ENCODE measurements around the gene DYNLL2.
"Not testable (repeated sequence)": the region's sequence is repeated elsewhere in the genome, so short reads cannot be mapped to it uniquely, and the experiment has no call there.

DYNLL2 gene

DNA sequence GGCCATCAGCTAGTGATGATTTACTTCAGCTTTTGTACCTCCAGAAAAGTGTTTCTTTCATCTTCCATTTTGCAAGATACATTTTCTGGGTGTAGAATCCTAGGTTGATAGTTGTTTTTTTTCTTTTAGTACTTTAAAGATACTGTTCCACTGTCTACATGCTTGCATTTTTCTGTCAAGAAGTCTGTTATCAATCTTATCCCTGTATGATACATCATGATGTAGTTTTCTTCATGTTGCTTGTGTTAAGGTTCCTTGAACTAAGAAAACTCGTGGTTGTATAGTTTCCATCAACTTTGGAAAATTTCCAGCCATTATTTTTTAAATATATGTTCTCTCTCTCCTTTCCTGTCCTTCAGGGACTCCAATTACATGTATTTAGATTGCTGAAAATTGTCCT is 24.1 kb downstream of the DYNLL2 start:
- no peak for DNase-seq

DNA sequence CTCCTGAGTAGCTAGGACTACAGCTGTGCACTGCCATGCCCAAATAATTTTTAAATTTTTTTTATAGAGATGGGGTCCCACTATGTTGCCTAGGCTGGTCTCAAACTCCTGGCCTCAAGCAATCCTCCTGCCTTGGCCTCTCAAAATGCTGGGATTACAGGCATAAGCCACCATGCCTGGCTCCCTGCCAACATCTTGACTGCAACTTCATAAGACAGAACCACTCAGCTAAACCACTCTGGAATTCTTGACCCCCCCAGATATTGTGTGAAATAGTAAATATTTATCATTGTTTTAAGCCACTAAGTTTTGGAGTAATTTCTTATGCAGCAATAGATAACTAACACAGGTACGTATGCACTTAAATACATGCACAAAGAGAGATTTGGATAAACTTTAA is 26.0 kb downstream of the DYNLL2 start:
- no peak for DNase-seq

DNA sequence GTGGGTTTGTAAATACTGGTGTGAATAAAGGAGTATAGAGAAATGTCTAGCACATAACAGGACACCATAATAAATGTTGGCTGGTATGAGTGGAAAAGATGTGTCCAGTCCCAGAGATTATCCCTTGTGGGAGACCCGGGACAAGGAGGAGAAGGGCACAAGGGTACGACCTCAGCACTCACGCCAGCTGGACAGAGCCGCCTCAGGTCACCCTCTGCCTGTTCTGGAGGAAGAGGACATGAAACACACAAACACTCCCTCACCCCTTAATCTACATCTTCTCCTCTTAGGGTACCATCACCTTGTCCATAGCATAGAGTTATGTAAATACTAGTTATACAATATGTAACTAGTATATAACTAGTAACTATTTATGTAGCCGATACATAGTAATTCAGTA is 26.8 kb downstream of the DYNLL2 start:
- DNase-seq = no peak

DNA sequence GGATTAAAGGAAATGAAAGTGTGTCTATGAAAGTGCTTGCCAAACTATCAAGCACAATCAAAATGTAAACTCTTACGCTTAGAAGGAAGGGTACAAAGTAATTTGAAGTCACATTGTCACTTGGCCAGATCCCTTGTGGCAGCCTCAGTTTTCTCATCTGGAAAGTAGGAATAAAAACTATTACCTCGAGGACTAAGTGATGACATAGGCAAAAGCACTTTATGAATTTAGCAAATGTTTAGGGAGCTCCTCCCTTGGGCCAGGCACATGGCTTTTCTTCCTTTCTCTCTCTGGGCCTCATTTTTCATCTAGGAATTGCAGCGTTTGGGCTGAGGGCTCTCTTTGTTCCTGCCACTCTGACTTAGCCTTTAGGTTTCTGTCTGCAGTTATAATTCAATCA is 28.5 kb downstream of the DYNLL2 start:
- DNase-seq = no peak

DNA sequence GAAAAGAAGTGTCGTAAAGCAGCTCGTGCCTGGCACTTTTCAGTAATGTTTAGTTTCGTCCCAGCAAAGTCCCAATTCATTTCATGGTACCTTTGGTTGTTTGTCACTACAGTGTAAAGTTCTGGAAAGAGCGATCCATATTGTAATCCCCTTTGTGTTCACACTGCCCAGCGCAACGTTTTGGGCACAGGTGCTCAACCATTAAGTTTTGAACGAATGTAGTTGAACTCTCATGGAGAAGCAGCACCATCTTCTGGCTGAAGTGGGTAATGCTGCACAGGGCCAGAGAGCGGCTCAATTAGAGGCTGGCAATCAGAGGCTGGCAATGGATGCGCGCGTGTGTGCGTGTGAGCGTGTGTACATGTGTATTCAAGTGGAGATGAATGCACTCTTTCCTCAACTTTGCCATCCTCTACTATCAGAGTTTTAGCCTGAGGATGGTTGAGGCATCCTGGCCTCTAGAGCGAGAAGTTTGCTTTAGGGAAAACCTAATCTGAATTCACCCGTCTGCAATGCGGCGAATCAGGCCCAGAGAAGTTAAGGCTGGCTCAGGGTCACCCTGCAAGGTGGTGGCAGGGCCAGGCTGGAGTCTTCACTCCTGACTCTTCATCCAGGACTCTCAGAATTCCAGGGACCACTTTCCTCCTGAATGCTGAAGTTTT is 29.9 kb downstream of the DYNLL2 start:
- peak; percentile 92 for DNase-seq

DNA sequence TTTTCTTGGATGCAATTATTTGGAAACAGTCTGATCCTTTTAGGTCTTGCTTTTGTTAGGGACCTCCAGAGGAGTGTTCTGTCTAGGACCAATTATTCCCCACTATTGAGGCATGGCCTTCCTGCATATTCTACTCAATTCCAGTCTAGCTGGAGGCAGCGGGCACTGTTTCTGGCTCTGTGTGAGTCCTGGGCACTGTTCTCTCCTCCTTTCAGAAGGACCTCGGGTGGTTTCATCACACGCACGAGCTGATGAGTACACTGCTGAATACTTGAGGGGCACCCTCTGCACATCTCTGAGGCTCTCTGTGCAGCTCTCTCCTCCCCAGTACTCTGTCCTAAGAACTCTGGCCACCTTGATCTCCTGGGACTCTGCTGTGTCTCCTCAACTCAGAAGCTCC is 30.7 kb downstream of the DYNLL2 start:
- no peak for DNase-seq

DNA sequence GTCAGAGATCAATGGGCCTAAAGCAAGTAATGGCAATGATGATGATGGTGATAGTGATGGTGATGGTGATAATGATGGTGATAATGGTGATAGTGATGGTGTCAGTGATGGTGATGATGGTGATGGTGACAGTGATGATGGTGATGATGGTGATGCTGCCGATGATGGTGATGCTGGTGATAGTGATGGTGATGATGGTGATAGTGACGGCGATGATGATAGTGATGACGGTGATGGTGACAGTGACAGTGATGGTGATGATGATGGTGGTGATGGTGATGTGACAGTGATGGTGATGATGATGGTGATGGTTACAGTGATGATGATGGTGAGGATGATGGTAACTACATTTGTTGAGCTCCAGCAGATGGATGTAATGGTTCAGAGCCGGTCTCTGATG is 34.2 kb downstream of the DYNLL2 start:
- no peak for DNase-seq

DNA sequence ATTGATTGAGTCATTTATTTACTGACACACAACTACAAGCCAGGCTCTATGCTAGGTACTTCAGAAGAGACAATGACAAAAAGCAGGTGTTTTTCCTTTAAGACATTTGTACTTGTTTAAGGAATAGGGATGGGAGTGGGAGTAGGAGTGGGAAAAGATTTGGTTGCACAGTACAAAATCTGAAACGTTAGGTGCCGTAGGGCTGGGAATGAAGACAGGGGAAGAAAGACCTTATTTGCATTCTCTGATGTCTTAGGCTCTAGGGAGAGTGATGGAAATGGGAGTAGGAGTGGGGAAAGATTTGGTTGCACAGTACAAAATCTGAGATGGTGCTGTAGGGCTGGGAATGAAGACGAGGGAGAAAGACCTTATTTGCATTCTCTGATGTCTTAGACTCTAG is 36.3 kb downstream of the DYNLL2 start:
- DNase-seq = no peak

DNA sequence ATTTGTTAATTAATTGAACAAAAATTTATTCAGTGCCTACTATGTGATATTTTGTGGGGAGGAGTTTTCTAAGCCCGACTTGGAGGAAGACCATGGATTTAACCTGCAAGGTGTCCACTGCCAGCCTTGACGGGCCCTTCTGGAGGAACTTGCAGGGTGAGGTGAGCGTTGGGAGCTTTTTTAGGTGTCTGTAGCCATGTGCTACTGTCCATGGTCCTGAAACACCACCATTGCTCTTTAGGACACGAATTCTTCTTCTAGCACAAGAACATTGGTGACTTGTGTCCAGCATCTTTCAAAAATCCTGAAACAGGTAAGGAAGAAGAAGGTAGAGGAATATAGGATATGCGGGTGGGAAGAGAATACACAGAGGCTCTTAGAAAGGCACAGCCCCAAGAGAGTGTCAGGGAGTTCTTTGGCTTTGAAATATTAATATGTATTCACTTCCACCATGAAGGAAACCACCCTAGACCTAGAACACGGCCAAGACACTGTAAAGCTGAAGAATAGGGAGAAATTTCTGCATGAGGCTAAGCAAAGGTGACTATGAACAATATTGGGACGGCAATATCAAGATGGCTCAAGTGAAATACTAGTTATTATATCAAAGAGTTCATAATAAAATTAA is 37.1 kb downstream of the DYNLL2 start:
- no peak for DNase-seq

DNA sequence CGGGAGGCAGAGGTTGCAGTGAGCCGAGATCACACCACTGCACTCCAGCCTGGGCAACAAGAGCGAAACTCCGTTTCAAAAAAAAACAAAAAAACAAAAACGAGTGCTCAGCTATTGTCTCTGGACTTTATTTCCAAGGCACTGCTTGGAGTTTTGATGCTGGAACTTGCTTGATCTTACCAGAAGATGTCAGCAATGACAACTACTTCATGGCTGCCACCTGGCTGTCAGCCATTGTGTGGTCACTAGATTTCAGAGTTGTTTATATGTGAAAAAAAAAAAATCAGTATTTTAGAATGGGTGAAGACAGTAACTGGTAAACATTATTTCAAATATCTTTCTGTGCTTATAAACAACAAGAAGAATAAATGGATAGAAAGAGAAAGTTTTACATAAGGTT is 38.7 kb downstream of the DYNLL2 start:
- peak; percentile 25 for DNase-seq

DNA sequence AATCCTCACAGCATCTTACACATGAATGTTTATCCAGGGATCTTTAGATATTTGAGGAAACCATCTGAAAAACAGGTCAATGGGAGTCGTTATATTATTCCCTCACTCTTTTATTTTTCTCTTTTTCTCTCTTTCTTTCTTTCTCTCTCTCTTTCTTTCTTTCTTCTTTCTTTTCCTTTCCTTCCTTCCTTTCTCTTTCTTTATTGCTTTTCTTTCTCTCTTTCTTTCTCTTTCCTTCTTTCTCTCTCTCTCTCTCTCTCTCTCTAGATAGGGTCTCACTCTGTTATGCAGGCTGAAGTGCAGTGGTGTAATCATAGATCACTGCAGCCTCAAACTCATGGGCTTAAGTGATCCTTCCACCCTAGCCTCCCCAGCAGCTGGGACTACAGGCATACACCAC is 44.6 kb downstream of the DYNLL2 start:
- DNase-seq = no peak

DNA sequence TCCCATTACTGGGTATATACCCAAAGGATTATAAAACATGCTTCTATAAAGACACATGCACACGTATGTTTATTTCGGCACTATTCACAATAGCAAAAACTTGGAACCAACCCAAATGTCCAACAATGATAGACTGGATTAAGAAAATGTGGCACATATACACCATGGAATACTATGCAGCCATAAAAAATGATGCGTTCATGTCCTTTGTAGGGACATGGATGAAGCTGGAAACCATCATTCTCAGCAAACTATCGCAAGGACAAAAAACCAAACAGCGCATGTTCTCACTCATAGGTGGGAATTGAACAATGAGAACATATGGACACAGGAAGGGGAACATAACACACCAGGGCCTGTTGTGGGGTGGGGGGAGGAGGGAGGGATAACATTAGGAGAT is 49.5 kb downstream of the DYNLL2 start:
- DNase-seq = not testable (repeated sequence)

DNA sequence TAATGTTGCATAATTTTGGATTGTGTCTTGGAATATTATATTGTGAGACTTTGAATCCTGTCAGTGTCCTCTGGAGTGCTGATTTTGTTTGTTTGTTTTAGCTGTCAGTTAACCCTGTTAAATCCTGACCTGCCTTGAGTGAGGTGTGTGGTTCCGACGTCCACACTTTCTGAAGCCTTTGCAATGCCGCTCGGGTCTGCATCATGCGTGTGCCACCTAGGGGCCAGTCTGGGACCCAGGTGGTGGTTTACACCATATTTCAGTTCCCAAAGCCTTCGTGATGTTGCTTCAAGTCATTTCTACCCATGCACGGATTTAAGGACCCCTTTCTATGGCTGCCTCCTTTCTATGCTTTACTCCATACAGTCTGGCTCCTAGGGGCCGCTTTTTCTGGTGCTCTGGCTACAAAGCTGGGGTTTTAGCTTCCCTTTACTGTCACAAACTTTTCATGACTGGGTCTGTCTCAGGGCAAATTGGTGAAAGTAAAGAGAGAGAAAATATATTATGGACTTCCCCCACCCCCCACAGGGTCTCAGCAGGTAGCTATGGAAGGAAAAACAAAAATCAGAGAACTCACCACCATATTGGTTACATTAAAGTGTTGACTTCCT is 53.6 kb downstream of the DYNLL2 start:
- DNase-seq = peak; percentile 3

DNA sequence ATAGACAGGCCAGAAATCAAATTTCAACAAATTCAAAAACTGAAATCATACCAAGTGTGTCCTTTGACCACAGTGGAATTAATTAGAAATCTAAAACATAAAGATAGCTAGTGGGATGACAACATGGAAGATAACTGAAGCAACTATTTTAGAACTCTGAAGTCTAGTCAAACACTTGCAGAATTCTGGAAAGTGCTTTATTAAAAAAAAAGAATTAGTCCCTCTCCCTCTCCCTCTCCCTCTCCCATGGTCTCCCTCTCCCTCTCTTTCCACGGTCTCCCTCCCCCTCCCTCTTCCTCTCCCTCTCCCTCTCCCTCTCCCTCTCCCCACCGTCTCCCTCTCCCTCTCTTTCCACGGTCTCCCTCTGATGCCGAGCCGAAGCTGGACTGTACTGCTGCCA is 58.3 kb downstream of the DYNLL2 start:
- DNase-seq = no peak

DNA sequence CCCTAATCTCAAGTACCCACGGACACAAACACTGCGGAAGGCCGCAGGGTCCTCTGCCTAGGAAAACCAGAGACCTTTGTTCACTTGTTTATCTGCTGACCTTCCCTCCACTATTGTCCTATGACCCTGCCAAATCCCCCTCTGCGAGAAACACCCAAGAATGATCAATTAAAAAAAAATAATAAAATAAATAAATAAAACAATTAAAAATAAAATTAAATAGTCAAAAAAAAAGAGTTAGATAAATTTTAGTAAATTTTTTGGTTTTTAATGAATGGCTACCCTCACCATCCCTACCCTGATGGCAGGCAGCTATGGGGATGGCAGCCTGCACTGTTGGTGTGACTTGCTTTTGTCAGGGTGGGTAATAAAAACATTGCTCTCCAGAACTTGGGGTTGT is 60.1 kb downstream of the DYNLL2 start:
- DNase-seq = not testable (repeated sequence)

DNA sequence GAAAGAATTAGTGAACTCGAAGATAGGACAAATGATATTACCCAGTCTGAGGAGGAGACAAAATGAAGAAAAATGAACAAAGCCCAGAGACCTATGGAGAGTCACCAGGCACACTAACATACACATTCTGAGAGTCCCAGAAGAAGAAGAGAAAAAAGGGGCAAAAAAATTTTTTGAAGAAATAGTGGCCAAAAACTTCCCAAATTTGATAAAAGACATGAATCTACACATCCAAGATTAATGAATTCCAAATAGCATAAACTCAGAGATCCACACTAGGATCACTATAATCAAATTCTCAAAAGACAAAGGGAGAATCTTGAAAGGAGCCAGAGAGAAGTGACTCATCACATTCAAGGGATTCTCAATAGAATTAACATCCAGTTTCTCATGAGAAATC is 61.6 kb downstream of the DYNLL2 start:
- DNase-seq = no peak

Data from NCI-H510A treated with DMSO at 0.1 percent for 48 hours (cell line).